ENCODE measurements around the gene ROBO1.

Gene ROBO1

DNA sequence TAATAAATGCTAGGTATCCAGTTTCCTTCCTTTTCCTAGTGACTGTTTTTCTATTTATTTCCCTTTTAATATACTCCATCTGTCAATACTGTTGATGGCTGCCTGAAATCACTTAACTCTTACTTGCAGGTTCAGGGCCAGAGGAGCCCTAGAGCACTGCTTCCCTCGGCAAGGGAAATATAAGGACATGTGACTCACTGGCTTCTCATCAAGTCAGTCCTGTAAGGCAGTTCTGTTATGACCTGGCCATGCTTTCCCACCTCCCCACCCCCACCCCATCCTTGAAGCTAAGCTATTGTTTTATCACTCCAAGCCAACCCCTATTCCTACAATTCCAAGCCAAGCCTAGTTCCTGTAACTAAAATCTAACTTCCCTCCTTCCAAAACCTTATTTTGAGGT is 800.7 kb downstream of the ROBO1 start:
- H3K4me2 ChIP-seq (ENCODE audit: low read length), result no peak overlapping the region

DNA sequence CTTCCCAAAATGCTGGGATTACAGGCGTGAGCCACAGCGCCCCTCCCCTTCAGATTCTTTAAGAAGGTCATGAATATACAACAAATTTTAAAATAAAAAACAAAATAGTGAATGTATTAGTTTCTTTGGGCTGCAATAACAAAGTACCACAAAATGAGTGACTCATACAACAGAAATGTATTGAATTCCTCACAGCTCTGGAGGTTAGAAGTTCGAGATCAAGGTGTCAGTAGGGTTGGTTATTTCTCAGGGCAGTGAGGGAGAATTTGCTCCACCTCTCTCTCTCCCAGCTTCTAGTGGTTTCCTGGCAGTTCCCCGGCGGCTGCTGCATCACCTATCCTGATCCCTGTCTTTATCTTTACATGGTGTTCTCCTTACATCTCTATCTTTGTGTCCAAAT is 804.0 kb downstream of the ROBO1 start:
- no peak overlapping the region for H3K4me2 ChIP-seq (ENCODE audit: low read length)
- no peaks in the 10 kb centered on the region for H3K36me3 ChIP-seq (ENCODE audit: insufficient read depth, low read length)

More for the DNA sequence above, 800.7 kb downstream of the ROBO1 start:
- H3K4me3 ChIP-seq (ENCODE audit: low read length), result no peak overlapping the region
- H3K27me3 ChIP-seq (ENCODE audit: control insufficient read depth, insufficient read depth, low read length), result no peaks in the 10 kb centered on the region
- H3K9me3 ChIP-seq (replicated peaks; ENCODE audit: low read length), result no peaks in the 10 kb centered on the region
- H3K36me3 ChIP-seq (ENCODE audit: insufficient read depth, low read length), result no peaks in the 10 kb centered on the region
- H3K9ac ChIP-seq (ENCODE audit: low read depth, low read length), result no peak overlapping the region
- H3K4me1 ChIP-seq (ENCODE audit: control insufficient read depth, insufficient read depth, low read length), result peaks cover 4% of the 10 kb centered on the region

DNA sequence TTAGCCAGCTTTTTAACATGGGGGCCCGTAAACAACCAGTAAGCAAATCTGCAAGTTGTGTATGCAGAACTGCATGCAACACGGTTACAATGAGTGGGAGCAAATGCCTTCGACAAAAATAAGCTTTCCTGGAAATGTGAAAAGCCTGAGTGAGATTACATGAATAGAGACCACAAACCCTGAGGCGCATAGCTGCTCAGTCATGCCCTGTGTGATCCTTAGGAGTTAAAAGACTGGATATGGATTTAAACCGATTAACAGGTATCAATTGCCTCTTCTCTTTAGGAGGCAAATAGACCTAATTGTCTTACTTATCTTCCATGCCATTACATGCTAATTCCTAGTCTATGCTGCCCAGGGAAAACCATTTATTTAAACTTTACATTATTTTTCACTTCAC is 810.3 kb downstream of the ROBO1 start:
- no peaks in the 10 kb centered on the region for H3K4me1 ChIP-seq (ENCODE audit: control insufficient read depth, insufficient read depth, low read length)
- H3K4me3 ChIP-seq (ENCODE audit: low read length), result no peak overlapping the region
- H3K9ac ChIP-seq (ENCODE audit: low read depth, low read length), result no peak overlapping the region
- no peaks in the 10 kb centered on the region for H3K9me3 ChIP-seq (replicated peaks; ENCODE audit: low read length)
- H3K27me3 ChIP-seq (ENCODE audit: control insufficient read depth, insufficient read depth, low read length), result no peaks in the 10 kb centered on the region
- H3K4me2 ChIP-seq (ENCODE audit: low read length), result no peak overlapping the region
- no peaks in the 10 kb centered on the region for H3K36me3 ChIP-seq (ENCODE audit: insufficient read depth, low read length)

More for the DNA sequence above, 804.0 kb downstream of the ROBO1 start:
- H3K9ac ChIP-seq (ENCODE audit: low read depth, low read length), result no peak overlapping the region
- H3K27me3 ChIP-seq (ENCODE audit: control insufficient read depth, insufficient read depth, low read length), result no peaks in the 10 kb centered on the region
- H3K9me3 ChIP-seq (replicated peaks; ENCODE audit: low read length), result no peaks in the 10 kb centered on the region
- H3K4me3 ChIP-seq (ENCODE audit: low read length), result no peak overlapping the region
- no peaks in the 10 kb centered on the region for H3K4me1 ChIP-seq (ENCODE audit: control insufficient read depth, insufficient read depth, low read length)

DNA sequence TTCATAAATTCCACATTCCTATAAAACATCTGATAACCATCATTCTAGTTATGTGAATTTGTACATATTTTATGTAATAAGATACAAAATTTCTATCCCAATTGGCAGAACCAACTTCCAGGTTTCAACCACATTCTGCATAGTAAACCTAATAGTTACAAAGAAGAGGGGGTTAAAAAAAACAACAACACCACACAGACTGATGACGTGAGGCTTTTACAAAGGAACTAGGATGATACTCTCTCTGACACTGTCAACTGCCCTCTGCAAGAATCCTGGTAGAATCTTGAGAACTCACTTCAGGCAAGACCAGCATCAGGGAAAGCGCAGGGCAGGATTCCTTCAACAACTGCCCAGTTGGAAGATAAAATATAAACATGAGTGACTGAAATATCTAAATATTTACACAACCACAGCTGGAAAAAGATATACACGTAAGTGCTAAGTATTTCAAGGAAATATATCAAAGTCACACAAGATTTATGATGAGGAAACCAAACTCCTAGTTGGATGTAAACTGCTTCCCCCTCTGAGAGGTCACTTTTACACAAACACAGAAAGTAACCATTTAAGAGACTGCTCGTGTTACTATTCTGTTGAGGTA is 816.4 kb downstream of the ROBO1 start:
- Histone ChIP-seq H3K4me3 (ENCODE audit: low read length) (no peak overlapping the region), H3K4me1 (ENCODE audit: control insufficient read depth, insufficient read depth, low read length) (no peaks in the 10 kb centered on the region), H3K9ac (ENCODE audit: low read depth, low read length) (no peak overlapping the region), H3K4me2 (ENCODE audit: low read length) (no peak overlapping the region), H3K36me3 (ENCODE audit: insufficient read depth, low read length) (no peaks in the 10 kb centered on the region), H3K27me3 (ENCODE audit: control insufficient read depth, insufficient read depth, low read length) (no peaks in the 10 kb centered on the region), H3K9me3 (replicated peaks; ENCODE audit: low read length) (no peaks in the 10 kb centered on the region)

DNA sequence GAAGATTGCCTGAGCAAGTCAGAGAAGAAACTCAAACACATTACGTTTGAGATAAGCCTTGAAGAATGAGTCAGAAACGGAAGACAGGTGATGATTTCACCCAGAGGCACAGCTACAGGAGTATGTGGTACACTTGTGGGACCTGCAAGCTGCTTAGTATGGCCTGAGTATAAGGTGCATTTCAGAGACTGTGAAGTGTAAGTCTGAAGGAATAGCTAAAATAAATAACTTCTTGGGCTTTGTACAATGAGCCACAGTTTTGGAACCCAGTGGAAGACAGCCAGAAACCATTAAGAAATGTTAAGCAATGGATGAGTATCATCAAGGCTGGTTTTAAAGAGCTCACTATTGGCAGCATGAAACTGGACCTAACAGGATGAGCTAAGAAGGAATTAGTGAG is 826.2 kb downstream of the ROBO1 start:
- no peaks in the 10 kb centered on the region for H3K9me3 ChIP-seq (replicated peaks; ENCODE audit: low read length)

DNA sequence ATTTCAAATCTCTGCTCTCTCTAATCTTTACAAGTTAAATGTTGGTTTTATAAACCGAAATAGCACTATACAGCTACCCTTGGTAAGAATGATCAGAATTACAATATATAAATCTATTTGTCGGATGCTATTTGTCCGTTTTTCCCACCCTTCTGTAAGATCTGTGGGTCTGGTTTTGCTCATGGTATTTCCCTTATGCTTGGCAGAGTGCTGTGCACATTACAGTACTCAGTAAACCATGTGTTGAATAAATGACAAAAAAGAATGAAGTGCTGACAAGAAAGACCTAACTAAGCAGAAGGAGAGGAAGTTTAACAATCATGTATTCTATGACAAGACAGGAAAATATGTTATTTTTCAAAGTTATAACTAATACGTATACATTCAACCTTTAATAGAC is 827.2 kb downstream of the ROBO1 start:
- Histone ChIP-seq H3K9ac (ENCODE audit: low read depth, low read length) (no peak overlapping the region), H3K27me3 (ENCODE audit: control insufficient read depth, insufficient read depth, low read length) (no peaks in the 10 kb centered on the region), H3K4me2 (ENCODE audit: low read length) (no peak overlapping the region), H3K4me1 (ENCODE audit: control insufficient read depth, insufficient read depth, low read length) (peaks cover 13% of the 10 kb centered on the region), H3K36me3 (ENCODE audit: insufficient read depth, low read length) (no peaks in the 10 kb centered on the region), H3K9me3 (replicated peaks; ENCODE audit: low read length) (no peaks in the 10 kb centered on the region), H3K4me3 (ENCODE audit: low read length) (no peak overlapping the region)

More for the DNA sequence above, 826.2 kb downstream of the ROBO1 start:
- peak overlapping the region; percentile 43 for H3K4me2 ChIP-seq (ENCODE audit: low read length)
- H3K4me3 ChIP-seq (ENCODE audit: low read length), result no peak overlapping the region
- no peaks in the 10 kb centered on the region for H3K27me3 ChIP-seq (ENCODE audit: control insufficient read depth, insufficient read depth, low read length)
- no peak overlapping the region for H3K9ac ChIP-seq (ENCODE audit: low read depth, low read length)
- H3K4me1 ChIP-seq (ENCODE audit: control insufficient read depth, insufficient read depth, low read length), result peaks cover 13% of the 10 kb centered on the region
- H3K36me3 ChIP-seq (ENCODE audit: insufficient read depth, low read length), result no peaks in the 10 kb centered on the region

DNA sequence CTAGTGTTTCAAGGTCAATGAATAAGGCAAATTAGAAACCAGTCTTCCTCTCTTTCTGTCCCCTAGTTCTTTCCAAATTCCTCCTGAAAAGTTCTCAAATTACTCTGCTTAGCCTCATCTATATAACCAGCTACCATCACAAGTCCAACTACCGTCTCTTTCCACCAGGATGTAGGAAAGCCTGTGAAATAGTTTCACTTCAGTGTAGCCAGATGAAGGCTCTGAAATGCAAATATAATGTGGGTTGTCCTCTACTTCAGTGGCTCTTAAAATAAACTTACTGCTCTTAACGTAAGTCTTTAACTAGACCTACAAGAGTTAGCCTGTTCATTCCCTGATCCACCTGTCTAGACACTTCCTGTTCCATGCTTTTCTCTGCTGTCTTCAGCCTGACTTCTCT is 827.7 kb downstream of the ROBO1 start:
- Histone ChIP-seq H3K9ac (ENCODE audit: low read depth, low read length) (no peak overlapping the region), H3K4me1 (ENCODE audit: control insufficient read depth, insufficient read depth, low read length) (peaks cover 13% of the 10 kb centered on the region), H3K36me3 (ENCODE audit: insufficient read depth, low read length) (no peaks in the 10 kb centered on the region), H3K4me2 (ENCODE audit: low read length) (no peak overlapping the region), H3K4me3 (ENCODE audit: low read length) (no peak overlapping the region), H3K9me3 (replicated peaks; ENCODE audit: low read length) (no peaks in the 10 kb centered on the region), H3K27me3 (ENCODE audit: control insufficient read depth, insufficient read depth, low read length) (no peaks in the 10 kb centered on the region)

DNA sequence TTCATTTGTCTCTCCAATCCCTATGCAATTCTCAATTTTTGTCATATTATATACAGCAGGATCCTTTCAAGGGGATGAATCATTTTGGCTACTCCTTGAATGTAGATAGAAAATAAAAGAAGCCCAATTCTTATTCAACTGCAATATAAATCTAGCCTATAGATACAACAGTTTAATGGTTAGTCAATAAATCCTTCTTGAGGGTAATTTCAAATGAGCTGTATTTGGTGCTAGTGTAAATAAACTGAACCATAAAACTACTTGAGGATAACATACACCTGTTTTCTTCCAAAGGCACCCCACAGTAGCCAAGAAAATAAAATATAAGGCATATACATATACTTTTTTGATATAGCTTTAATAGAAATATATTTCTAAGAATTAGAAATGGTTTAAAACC is 830.3 kb downstream of the ROBO1 start:
- Histone ChIP-seq H3K9me3 (replicated peaks; ENCODE audit: low read length) (no peaks in the 10 kb centered on the region), H3K27me3 (ENCODE audit: control insufficient read depth, insufficient read depth, low read length) (no peaks in the 10 kb centered on the region), H3K9ac (ENCODE audit: low read depth, low read length) (no peak overlapping the region), H3K4me2 (ENCODE audit: low read length) (no peak overlapping the region), H3K4me3 (ENCODE audit: low read length) (no peak overlapping the region), H3K4me1 (ENCODE audit: control insufficient read depth, insufficient read depth, low read length) (peaks cover 13% of the 10 kb centered on the region), H3K36me3 (ENCODE audit: insufficient read depth, low read length) (no peaks in the 10 kb centered on the region)

DNA sequence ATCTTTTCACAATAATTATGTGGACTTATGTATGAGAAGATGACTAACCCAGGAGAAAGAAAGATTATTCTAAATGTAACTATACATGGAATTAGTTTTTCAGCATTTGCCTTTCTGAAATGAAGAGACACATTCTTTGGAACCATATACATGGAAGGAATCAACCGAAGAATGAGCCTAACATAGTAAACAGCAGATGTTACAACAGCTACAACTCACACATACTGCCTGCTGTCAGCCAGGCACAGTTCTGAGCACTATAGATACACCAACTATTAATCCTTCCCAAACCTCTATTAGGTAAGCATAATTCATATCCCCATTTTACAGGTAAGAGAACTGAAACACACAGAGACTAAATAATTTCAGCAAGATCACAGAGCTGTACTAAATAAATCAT is 840.0 kb downstream of the ROBO1 start:
- no peaks in the 10 kb centered on the region for H3K4me1 ChIP-seq (ENCODE audit: control insufficient read depth, insufficient read depth, low read length)
- H3K4me2 ChIP-seq (ENCODE audit: low read length), result no peak overlapping the region
- no peaks in the 10 kb centered on the region for H3K27me3 ChIP-seq (ENCODE audit: control insufficient read depth, insufficient read depth, low read length)
- no peaks in the 10 kb centered on the region for H3K9me3 ChIP-seq (replicated peaks; ENCODE audit: low read length)
- H3K36me3 ChIP-seq (ENCODE audit: insufficient read depth, low read length), result no peaks in the 10 kb centered on the region
- no peak overlapping the region for H3K4me3 ChIP-seq (ENCODE audit: low read length)
- no peak overlapping the region for H3K9ac ChIP-seq (ENCODE audit: low read depth, low read length)

DNA sequence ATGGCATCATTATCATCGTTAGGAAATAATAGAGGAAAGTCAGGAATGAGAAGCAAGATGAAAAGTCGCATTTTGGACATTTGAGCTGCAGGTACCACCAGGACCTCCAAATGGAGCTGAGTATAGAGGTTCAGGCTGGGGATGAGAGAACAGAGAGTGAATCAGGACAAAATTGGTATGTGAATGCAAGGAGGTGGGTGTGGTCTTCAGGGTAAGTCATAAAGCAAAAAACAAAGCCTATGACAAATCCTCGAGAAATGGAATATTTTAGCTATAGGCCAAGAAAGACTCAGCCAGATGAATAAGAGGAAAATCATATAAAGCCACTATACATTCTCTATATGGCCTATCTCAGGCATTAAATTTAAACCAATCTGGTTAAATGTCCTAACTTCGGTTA is 841.3 kb downstream of the ROBO1 start:
- Histone ChIP-seq H3K4me3 (ENCODE audit: low read length) (no peak overlapping the region), H3K4me2 (ENCODE audit: low read length) (no peak overlapping the region), H3K9ac (ENCODE audit: low read depth, low read length) (no peak overlapping the region), H3K9me3 (replicated peaks; ENCODE audit: low read length) (no peaks in the 10 kb centered on the region), H3K4me1 (ENCODE audit: control insufficient read depth, insufficient read depth, low read length) (no peaks in the 10 kb centered on the region), H3K36me3 (ENCODE audit: insufficient read depth, low read length) (no peaks in the 10 kb centered on the region), H3K27me3 (ENCODE audit: control insufficient read depth, insufficient read depth, low read length) (no peaks in the 10 kb centered on the region)

DNA sequence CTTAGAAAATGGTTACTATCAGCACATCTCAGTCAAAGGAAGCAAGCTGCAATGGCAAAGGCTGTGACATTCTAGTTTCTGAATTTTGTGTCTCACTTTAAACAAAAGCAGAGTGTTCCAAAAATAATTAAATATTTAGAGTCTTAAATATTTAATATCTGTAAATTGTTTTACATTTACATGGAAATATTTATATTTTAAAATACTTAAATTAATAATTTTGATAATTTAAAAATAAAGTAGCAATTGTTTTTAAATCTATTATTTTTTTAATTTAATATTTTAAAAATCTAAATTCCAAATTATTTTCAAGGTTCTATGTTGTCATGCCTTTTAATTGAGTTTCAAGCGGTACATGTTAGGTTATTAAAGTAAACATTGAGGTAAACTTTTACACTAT is 843.1 kb downstream of the ROBO1 start:
- Histone ChIP-seq H3K27me3 (ENCODE audit: control insufficient read depth, insufficient read depth, low read length) (no peaks in the 10 kb centered on the region), H3K9me3 (replicated peaks; ENCODE audit: low read length) (no peaks in the 10 kb centered on the region), H3K36me3 (ENCODE audit: insufficient read depth, low read length) (no peaks in the 10 kb centered on the region), H3K4me3 (ENCODE audit: low read length) (no peak overlapping the region), H3K9ac (ENCODE audit: low read depth, low read length) (no peak overlapping the region), H3K4me2 (ENCODE audit: low read length) (no peak overlapping the region), H3K4me1 (ENCODE audit: control insufficient read depth, insufficient read depth, low read length) (no peaks in the 10 kb centered on the region)

DNA sequence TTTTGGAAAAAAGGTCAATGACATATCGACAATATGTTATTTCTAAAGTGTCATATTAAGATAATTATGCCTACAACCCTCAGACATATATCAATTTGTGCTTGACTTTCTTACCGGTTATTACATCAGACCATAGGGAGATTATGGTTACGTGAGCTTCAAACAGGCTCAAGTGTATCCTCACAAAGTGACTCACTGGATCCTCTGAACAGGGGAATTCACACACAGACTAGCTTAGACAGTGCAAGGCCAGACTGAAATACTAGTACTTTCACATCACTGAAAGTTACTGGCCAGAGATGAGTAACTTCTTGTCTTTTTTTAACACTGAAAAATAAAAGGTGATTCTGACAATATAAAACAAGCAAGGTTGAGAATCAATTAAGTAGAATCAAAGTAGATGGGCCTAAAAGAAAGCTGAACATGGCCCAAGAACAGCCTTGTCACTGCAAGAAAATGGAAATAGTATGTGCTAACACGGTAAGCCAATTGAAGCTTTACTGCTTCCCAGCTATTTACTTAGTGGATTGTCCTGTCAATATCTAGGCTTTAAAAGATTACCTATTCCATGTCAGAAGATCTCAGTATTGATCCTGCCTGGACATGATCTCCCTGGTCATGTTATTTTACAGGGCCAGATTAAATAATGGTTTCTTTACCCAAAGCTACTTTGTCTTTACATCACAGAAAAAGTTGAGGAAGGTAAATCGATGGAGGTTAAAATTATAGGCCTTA is 848.6 kb downstream of the ROBO1 start:
- no peak overlapping the region for H3K4me3 ChIP-seq (ENCODE audit: low read length)
- peak overlapping the region; percentile 32 for H3K9ac ChIP-seq (ENCODE audit: low read depth, low read length)

More for the DNA sequence above, 848.6 kb downstream of the ROBO1 start:
- H3K36me3 ChIP-seq (ENCODE audit: insufficient read depth, low read length), result no peaks in the 10 kb centered on the region
- no peaks in the 10 kb centered on the region for H3K9me3 ChIP-seq (replicated peaks; ENCODE audit: low read length)
- peaks cover 20% of the 10 kb centered on the region for H3K4me1 ChIP-seq (ENCODE audit: control insufficient read depth, insufficient read depth, low read length)
- H3K27me3 ChIP-seq (ENCODE audit: control insufficient read depth, insufficient read depth, low read length), result no peaks in the 10 kb centered on the region
- H3K4me2 ChIP-seq (ENCODE audit: low read length), result peak overlapping the region; percentile 47
